Endothelial cell of umbilical vein (primary cell): ENCODE measurements around the gene MCTP1. TPM values are rescaled to one million over a fixed set of nuclear protein-coding genes. Genes with fewer than 3 reads are reported as not detected.

ENCODE experiments used
- BruUV-seq: library from RNA; stranded (reverse); fragments of 400-500 nt; replicated peaks from 2 replicates; lab custom pipeline; 2021; lab: Mats Ljungman, UMichigan
- CTCF ChIA-PET: fragments of 300-600, 350-600 bp; sonication (Branson Sonifier 250); formaldehyde crosslinking; loops from one replicate; lab custom pipeline; 2021; ENCODE audit warnings: antibody characterized with exemption, inconsistent platforms; lab: Charles Lee
- POLR2A ChIA-PET: fragments of 300-600, 350-600 bp; sonication (Branson Sonifier 250); formaldehyde crosslinking; loops from one replicate; lab custom pipeline; 2021; ENCODE audit warnings: antibody characterized with exemption, inconsistent platforms; lab: Charles Lee
- DNase-seq: peaks from one replicate; pipeline ENCODE4 v3.0.0-alpha.2; 2011; ENCODE audit warnings: low read depth, low spot score
- FAIRE-seq: peaks from 2 replicates; lab custom pipeline; 2011; peaks lifted over from hg19 to GRCh38; lab: Jason Lieb, UNC
- H2AFZ ChIP-seq: 2 replicates; pipeline ENCODE4 v1.6.0; 2012; ENCODE audit warnings: low read depth, low read length, control low read depth, inconsistent platforms
- H3K27ac ChIP-seq: 2 replicates; pipeline ENCODE4 v1.5.1; 2011; ENCODE audit warnings: low read depth, mild to moderate bottlenecking, control low read depth, low read length, moderate library complexity; ENCODE audit not compliant: insufficient read depth
- H3K27me3 ChIP-seq, 2 experiments: 2 replicates each; pipeline versions ENCODE4 v1.6.0 to v1.6.1; 2011; ENCODE audit warnings: low read length in 2 of 2, mixed read lengths in 1 of 2; ENCODE audit not compliant: control insufficient read depth in 2 of 2, insufficient read depth in 2 of 2
- H3K36me3 ChIP-seq, 2 experiments: 2 replicates in 1 of 2; 3 replicates in 1 of 2; pipeline ENCODE4 v1.5.1; 2011; ENCODE audit warnings: low read length in 2 of 2, mild to moderate bottlenecking in 1 of 2, moderate library complexity in 1 of 2; ENCODE audit not compliant: control insufficient read depth in 2 of 2, insufficient read depth in 2 of 2; ENCODE audit errors: extremely low read depth in 1 of 2
- H3K4me1 ChIP-seq: 3 replicates; pipeline ENCODE4 v1.5.1; 2011; ENCODE audit warnings: mild to moderate bottlenecking, low read length; ENCODE audit not compliant: control insufficient read depth, insufficient read depth; ENCODE audit errors: extremely low read depth
- H3K4me2 ChIP-seq: 2 replicates; pipeline ENCODE4 v1.6.1; 2011; ENCODE audit warnings: low read length, control low read depth, mixed read lengths; ENCODE audit not compliant: insufficient read depth
- H3K4me3 ChIP-seq, 3 experiments: fragments of 200-600 bp in 1 of 3; sonication (generic), shearing (Covaris generic) in 1 of 3; replicated peaks in 1 of 3; 2 replicates each; pipeline ENCODE4 v1.5.1; 2011 to 2016; ENCODE audit warnings: control low read depth in 3 of 3, low read length in 3 of 3, mild to moderate bottlenecking in 2 of 3, inconsistent platforms in 1 of 3, low read depth in 1 of 3, moderate library complexity in 1 of 3; ENCODE audit not compliant: insufficient read depth in 1 of 3
- H3K79me2 ChIP-seq: 2 replicates; pipeline ENCODE4 v1.6.0; 2012; ENCODE audit warnings: low read length, inconsistent platforms; ENCODE audit not compliant: control insufficient read depth, insufficient read depth
- H3K9ac ChIP-seq: replicated peaks from 2 replicates; pipeline ENCODE3; 2011; ENCODE audit warnings: low read length, control low read depth; ENCODE audit not compliant: insufficient read depth; ENCODE audit errors: extremely low read depth
- H3K9me1 ChIP-seq: replicated peaks from 3 replicates; pipeline ENCODE4 v1.6.0; 2011; ENCODE audit warnings: mild to moderate bottlenecking, low read length; ENCODE audit not compliant: control insufficient read depth, insufficient read depth; ENCODE audit errors: extremely low read depth
- H3K9me3 ChIP-seq: replicated peaks from 2 replicates; pipeline ENCODE4 v1.5.1; 2012; ENCODE audit warnings: low read length, inconsistent platforms; ENCODE audit not compliant: control insufficient read depth, insufficient read depth
- H4K20me1 ChIP-seq: replicated peaks from 2 replicates; pipeline ENCODE3; 2011; ENCODE audit warnings: mild to moderate bottlenecking, low read length; ENCODE audit not compliant: control insufficient read depth, insufficient read depth; ENCODE audit errors: extremely low read depth
- EZH2 ChIP-seq: IDR thresholded peaks from 2 replicates; pipeline ENCODE4 v1.6.1; 2012; ENCODE audit warnings: borderline replicate concordance, low read depth, mild to moderate bottlenecking, moderate library complexity, low read length, inconsistent platforms; ENCODE audit not compliant: severe bottlenecking
- FOS ChIP-seq: IDR thresholded peaks from 2 replicates; pipeline ENCODE4 v1.6.1; 2011; ENCODE audit warnings: mild to moderate bottlenecking, low read length, moderate library complexity, borderline replicate concordance; ENCODE audit not compliant: insufficient read depth
- GATA2 ChIP-seq: IDR thresholded peaks from 2 replicates; pipeline ENCODE4 v1.7.0; 2011; ENCODE audit warnings: low read depth, mild to moderate bottlenecking, moderate library complexity, mixed read lengths, low read length; ENCODE audit not compliant: insufficient read length, insufficient read depth
- JUN ChIP-seq: IDR thresholded peaks from 2 replicates; pipeline ENCODE4 v1.6.1; 2011; ENCODE audit warnings: borderline replicate concordance, low read depth; ENCODE audit not compliant: insufficient read length, insufficient read depth
- MYC ChIP-seq: IDR thresholded peaks from one replicate; pipeline ENCODE4 v1.6.1; 2011; ENCODE audit warnings: mild to moderate bottlenecking, low read depth, low read length
- POLR2A ChIP-seq: IDR thresholded peaks from 2 replicates; pipeline ENCODE4 v1.6.1; 2012; ENCODE audit warnings: low read depth, mild to moderate bottlenecking, control low read depth, low read length
- POLR2AphosphoS5 ChIP-seq: IDR thresholded peaks from 2 replicates; pipeline ENCODE4 v1.6.1; 2012; ENCODE audit warnings: low read depth, mild to moderate bottlenecking, control low read depth, low read length, moderate library complexity; ENCODE audit not compliant: insufficient read depth
- dilution Hi-C: fragments of 300-500 bp; cut with MboI; formaldehyde crosslinking; loops from one replicate; pipeline ENCODE4 v1.15.0; 2019; ENCODE audit warnings: low sequenced_read_pairs; ENCODE audit not compliant: extremely low pct_ligation_motif_present
- intact Hi-C: fragments of 100-400 bp; cut with micrococcal nuclease; formaldehyde crosslinking; loops from one replicate; pipeline ENCODE4 v1.10.0; 2022
- polyA plus RNA-seq, 4 experiments: library from polyadenylated mRNA; depleted of rRNA in 3 of 4; stranded (reverse) in 3 of 4; unstranded in 1 of 4; fragments of >200 nt; gene quantifications; 2 replicates each; pipeline versions ENCODE4 v1.2.1 to v1.2.3, GENCODE V29; 2011 to 2012; ENCODE audit warnings: missing spikeins in 1 of 4
- total RNA-seq: library from RNA; stranded (reverse); gene quantifications from 2 replicates; pipeline ENCODE4 v1.2.3, GENCODE V29; 2021
- TF ChIP-seq, protein P1 (sequence below): IDR thresholded peaks from 2 replicates; pipeline ENCODE4 v1.6.1; 2011; ENCODE audit not compliant: insufficient read depth, insufficient read length
- TF ChIP-seq, protein P2 (sequence below), 2 donors: IDR thresholded peaks; 1 replicate in 1 of 2; 2 replicates in 1 of 2; pipeline ENCODE4 v1.5.1; 2011; ENCODE audit warnings: low read length in 2 of 2, mild to moderate bottlenecking in 2 of 2, moderate library complexity in 2 of 2, control low read depth in 1 of 2, inconsistent platforms in 1 of 2, low read depth in 1 of 2; ENCODE audit not compliant: insufficient read depth in 1 of 2; ENCODE audit errors: extremely low read depth in 1 of 2

MCTP1 gene
- total and polyA plus RNA-seq, 2 donors (not counting 3 experiments of a cell fraction or from before 2014, with no cell fraction given): 79.3 to 203 TPM

- Histone ChIP-seq H3K4me3 (no peak overlapping the region), H3K27ac (no peak overlapping the region), H3K9me3 (no peaks in the 10 kb centered on the region), H3K9me1 (no peaks in the 10 kb centered on the region), H2AFZ (no peak overlapping the region), H3K4me1 (no peaks in the 10 kb centered on the region), H3K27me3 (peaks cover 1 to 3% of the 10 kb centered on the region in 2 experiments), H3K9ac (no peak overlapping the region), H3K4me2 (no peak overlapping the region), H3K36me3 (no peaks in the 10 kb centered on the region), H3K79me2 (no peaks in the 10 kb centered on the region), H4K20me1 (no peaks in the 10 kb centered on the region)
- FAIRE-seq: no peak
- CTCF ChIA-PET: no interaction called here
- dilution Hi-C loops: no loop called here
- TF ChIP-seq POLR2A (no peak), EZH2 (no peak), FOS (no peak), POLR2AphosphoS5 (no peak), JUN (no peak), GATA2 (no peak), MYC (no peak)
- TF ChIP-seq, protein P1, sequence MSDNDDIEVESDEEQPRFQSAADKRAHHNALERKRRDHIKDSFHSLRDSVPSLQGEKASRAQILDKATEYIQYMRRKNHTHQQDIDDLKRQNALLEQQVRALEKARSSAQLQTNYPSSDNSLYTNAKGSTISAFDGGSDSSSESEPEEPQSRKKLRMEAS: no peak
- TF ChIP-seq, protein P2, sequence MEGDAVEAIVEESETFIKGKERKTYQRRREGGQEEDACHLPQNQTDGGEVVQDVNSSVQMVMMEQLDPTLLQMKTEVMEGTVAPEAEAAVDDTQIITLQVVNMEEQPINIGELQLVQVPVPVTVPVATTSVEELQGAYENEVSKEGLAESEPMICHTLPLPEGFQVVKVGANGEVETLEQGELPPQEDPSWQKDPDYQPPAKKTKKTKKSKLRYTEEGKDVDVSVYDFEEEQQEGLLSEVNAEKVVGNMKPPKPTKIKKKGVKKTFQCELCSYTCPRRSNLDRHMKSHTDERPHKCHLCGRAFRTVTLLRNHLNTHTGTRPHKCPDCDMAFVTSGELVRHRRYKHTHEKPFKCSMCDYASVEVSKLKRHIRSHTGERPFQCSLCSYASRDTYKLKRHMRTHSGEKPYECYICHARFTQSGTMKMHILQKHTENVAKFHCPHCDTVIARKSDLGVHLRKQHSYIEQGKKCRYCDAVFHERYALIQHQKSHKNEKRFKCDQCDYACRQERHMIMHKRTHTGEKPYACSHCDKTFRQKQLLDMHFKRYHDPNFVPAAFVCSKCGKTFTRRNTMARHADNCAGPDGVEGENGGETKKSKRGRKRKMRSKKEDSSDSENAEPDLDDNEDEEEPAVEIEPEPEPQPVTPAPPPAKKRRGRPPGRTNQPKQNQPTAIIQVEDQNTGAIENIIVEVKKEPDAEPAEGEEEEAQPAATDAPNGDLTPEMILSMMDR (IDR thresholded peaks at IDR 0.05; ENCODE audit: extremely low read depth in 1 of 2, insufficient read depth in 1 of 2, low read depth in 1 of 2, low read length in 2 of 2): no peak
- POLR2A ChIA-PET: no interaction called here
- intact Hi-C loops: no loop called here
- peak; percentile 40 for DNase-seq
- no TSS peak for BruUV-seq
Observed at GRCh38 chr5:95130941-95131340, 154.0 kb downstream of the MCTP1 start.
